Upper lobe of left lung (tissue), 6 donors: ENCODE measurements around the gene MYH9. TPM values are rescaled to one million over a fixed set of nuclear protein-coding genes. Genes with fewer than 3 reads are reported as not detected.
A peak's percentile ranks its signal among the peaks of the same experiment; 100 is the strongest.

Experiments
- ATAC-seq, 2 donors: fragments of 200-7000 bp; cut with Tn5 transposase; one replicate each; pipeline ENCODE4 v1.9.1; 2022; ENCODE audit warnings: mild to moderate bottlenecking in 2 of 2, moderate library complexity in 2 of 2; ENCODE audit not compliant: low FRiP score in 2 of 2
- DNase-seq, 2 donors: peaks; one replicate each; pipeline ENCODE4 v3.0.0-alpha.2; 2019 to 2020
- H3K27ac ChIP-seq, 4 donors: fragments of 200-600 bp; sonication (generic); one replicate each; pipeline ENCODE4 v1.5.1; 2016 to 2019
- H3K27me3 ChIP-seq, 4 donors: fragments of 200-600 bp; sonication (generic); one replicate each; pipeline ENCODE4 v1.5.1; 2017 to 2019
- H3K36me3 ChIP-seq, 4 donors: fragments of 200-600 bp; sonication (generic); one replicate each; pipeline ENCODE4 v1.5.1; 2016 to 2019
- H3K4me1 ChIP-seq, 4 donors: fragments of 200-600 bp; sonication (generic); one replicate each; pipeline ENCODE4 v1.5.1; 2018 to 2019
- H3K4me3 ChIP-seq, 4 donors: fragments of 200-600 bp; sonication (generic); one replicate each; pipeline ENCODE4 v1.5.1; 2017 to 2019; ENCODE audit warnings: mild to moderate bottlenecking in 2 of 4, moderate library complexity in 1 of 4
- H3K9me3 ChIP-seq, 4 donors: fragments of 200-600 bp; sonication (generic); one replicate each; pipeline ENCODE4 v1.5.1; 2018 to 2019
- EP300 ChIP-seq, 4 donors: sonication (generic); formaldehyde crosslinking; IDR thresholded peaks; one replicate each; pipeline ENCODE4 v1.5.1; 2017; ENCODE audit warnings: antibody characterized with exemption in 4 of 4, control low read depth in 2 of 4
- POLR2A ChIP-seq, 4 donors: fragments of 450-650 bp; IDR thresholded peaks; one replicate each; pipeline ENCODE4 v1.5.1; 2016 to 2017; ENCODE audit warnings: antibody characterized with exemption in 4 of 4, mild to moderate bottlenecking in 2 of 4
- POLR2AphosphoS5 ChIP-seq, 2 donors: sonication (generic); formaldehyde crosslinking; IDR thresholded peaks; one replicate each; pipeline ENCODE4 v1.5.1; 2017; ENCODE audit warnings: antibody characterized with exemption in 2 of 2
- WGBS, 2 donors: methylation state at CpG; one replicate each; pipeline ENCODE4 v1.1.5; 2017 to 2018; 5-methylcytosine and 5-hydroxymethylcytosine counted together
- total RNA-seq, 6 donors: library from RNA; depleted of rRNA in 4 of 6; stranded (reverse); fragments of >200 nt in 4 of 6; gene quantifications; one replicate each; pipeline versions ENCODE4 v1.1.0 to v1.2.1, GENCODE V29; 2016 to 2021
- TF ChIP-seq, protein P1 (sequence below), 6 experiments: fragments of 450-650 bp in 4 of 6; fragments of 200-600 bp in 2 of 6; sonication (generic) in 2 of 6; IDR thresholded peaks; one replicate each; pipeline ENCODE4 v1.5.1; 2016 to 2019; ENCODE audit warnings: antibody characterized with exemption in 6 of 6
- donor health status: DM: no; HTN: no; CAD: no; lungs with moderate emphysema.
- donor health status: DM: no; HTN: yes; CAD: no; lungs with severe emphysema.

MYH9 gene
- total RNA-seq, 6 donors from 2014 or later: 486 to 925 (median 599) TPM

DNA sequence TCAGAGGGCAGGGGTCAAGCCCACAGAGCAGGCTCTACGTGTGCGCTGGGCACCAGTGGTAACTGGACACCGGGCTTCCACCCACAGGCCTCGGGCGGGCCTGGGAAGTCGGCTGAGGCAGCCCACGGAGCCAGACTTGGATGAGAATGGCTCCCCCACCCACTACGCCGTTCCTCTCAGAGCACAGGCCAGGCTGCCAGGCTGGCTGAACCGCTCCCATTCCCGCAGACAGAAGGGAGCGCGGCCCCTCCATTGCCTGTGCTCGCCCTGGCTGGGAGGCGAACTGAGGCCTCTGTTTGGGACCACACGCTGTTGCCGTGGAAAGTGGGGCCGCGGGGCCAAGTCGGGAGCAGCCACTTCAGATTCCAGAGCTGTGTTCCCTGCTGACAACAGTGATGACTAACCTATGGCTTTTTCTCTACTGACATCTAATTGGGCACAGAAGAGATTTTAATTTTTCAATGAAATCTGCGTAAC lies 63.9 kb downstream of the MYH9 start:
- TF ChIP-seq EP300 (IDR thresholded peaks at IDR 0.05) (peak in 1 of 4 donors; percentile 7), POLR2AphosphoS5 (IDR thresholded peaks at IDR 0.05) (no peak)
- TF ChIP-seq, protein P1, sequence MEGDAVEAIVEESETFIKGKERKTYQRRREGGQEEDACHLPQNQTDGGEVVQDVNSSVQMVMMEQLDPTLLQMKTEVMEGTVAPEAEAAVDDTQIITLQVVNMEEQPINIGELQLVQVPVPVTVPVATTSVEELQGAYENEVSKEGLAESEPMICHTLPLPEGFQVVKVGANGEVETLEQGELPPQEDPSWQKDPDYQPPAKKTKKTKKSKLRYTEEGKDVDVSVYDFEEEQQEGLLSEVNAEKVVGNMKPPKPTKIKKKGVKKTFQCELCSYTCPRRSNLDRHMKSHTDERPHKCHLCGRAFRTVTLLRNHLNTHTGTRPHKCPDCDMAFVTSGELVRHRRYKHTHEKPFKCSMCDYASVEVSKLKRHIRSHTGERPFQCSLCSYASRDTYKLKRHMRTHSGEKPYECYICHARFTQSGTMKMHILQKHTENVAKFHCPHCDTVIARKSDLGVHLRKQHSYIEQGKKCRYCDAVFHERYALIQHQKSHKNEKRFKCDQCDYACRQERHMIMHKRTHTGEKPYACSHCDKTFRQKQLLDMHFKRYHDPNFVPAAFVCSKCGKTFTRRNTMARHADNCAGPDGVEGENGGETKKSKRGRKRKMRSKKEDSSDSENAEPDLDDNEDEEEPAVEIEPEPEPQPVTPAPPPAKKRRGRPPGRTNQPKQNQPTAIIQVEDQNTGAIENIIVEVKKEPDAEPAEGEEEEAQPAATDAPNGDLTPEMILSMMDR (IDR thresholded peaks at IDR 0.05): no peak
- H3K4me1 ChIP-seq: peaks cover 62 to 85% (median 80%) of the 10 kb centered on the region in 4 donors
- peak overlapping the region; percentile 88 to 93 (median 90) for H3K27ac ChIP-seq
- peak in 1 of 2 donors; percentile 86 for DNase-seq
- no peak overlapping the region for H3K4me3 ChIP-seq
- H3K9me3 ChIP-seq: no peaks in the 10 kb centered on the region
- H3K27me3 ChIP-seq: no peaks in the 10 kb centered on the region
- H3K36me3 ChIP-seq: peaks cover 54 to 94% (median 77%) of the 10 kb centered on the region in 4 donors
- peak; percentile 11 to 87 for ATAC-seq
- WGBS, 2 donors: 56 to 72% methylated on average over 5 to 21 of the region's 21 CpGs

DNA sequence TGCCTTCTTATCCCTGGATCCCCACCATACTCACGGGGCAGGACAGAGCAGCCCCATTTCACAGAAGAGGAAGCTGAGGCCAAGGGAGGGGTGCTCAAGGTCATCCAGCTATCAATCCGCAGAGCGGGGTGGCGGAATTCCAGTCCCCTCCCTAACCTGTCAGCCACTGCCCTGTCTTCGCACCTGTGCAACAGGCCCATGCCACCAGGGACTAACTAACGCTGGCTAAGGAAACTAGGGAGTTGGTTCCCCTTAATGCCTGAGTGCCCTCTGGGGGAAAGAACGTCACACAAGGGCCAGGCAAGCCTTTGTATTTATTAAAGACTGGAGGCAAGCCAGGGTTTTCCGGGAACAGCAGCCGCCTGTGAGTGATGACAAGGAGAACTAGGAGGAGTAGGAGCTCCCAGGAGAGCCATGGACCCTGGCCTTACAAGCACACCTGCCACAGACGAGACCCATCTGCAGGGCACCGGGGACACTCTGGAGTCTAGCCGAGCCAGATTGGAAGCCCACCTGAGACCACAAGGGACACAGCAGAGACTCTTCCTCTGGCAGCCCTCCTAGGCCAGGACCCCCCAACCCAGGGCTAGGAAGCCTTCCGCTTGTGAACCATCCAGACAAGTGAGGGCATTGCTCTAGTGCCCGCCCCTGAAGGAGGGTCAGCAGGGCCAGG lies 64.4 kb downstream of the MYH9 start:
- TF ChIP-seq POLR2A (IDR thresholded peaks at IDR 0.05) (no peak), EP300 (IDR thresholded peaks at IDR 0.05) (peak; percentile 58 to 93 (median 79)), POLR2AphosphoS5 (IDR thresholded peaks at IDR 0.05) (peak; percentile 82 to 85)
- TF ChIP-seq, protein P1 (IDR thresholded peaks at IDR 0.05): peak in 3 of 6 experiments; percentile 12 to 50 (median 19)
- 40 to 47% methylated on average over 5 to 14 of the region's 14 CpGs for WGBS, 2 donors
- Histone ChIP-seq H3K27ac (peak overlapping the region; percentile 88 to 93 (median 90)), H3K27me3 (no peaks in the 10 kb centered on the region), H3K4me1 (peaks cover 56 to 79% (median 74%) of the 10 kb centered on the region in 4 donors), H3K9me3 (no peaks in the 10 kb centered on the region), H3K36me3 (peaks cover 55 to 94% (median 83%) of the 10 kb centered on the region in 4 donors), H3K4me3 (no peak overlapping the region)
- ATAC-seq: peak; percentile 35 to 59
- DNase-seq: peak in 1 of 2 donors; percentile 89

DNA sequence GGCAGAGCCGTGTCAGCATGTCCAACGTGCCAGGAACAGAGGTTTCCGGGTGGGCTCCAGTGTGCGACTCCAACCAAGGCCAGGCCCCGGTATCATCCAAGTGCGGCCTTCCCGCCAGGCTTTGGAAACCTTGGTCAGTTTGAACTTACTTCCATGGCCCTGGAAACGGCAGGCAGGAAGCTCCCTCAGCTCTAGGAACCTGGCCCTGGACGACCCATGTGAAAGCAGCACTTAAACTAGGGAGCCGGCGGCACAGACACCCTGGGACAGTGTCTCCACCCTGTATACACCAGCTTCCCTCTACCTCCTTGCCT lies 65.2 kb downstream of the MYH9 start:
- 83 to 84% methylated on average over 11 of the region's 11 CpGs for WGBS, 2 donors
- H3K36me3 ChIP-seq: peaks cover 61 to 96% (median 89%) of the 10 kb centered on the region in 4 donors
- H3K4me3 ChIP-seq: no peak overlapping the region
- TF ChIP-seq POLR2A (IDR thresholded peaks at IDR 0.05) (no peak), POLR2AphosphoS5 (IDR thresholded peaks at IDR 0.05) (no peak), EP300 (IDR thresholded peaks at IDR 0.05) (no peak)
- TF ChIP-seq, protein P1 (IDR thresholded peaks at IDR 0.05): no peak
- H3K4me1 ChIP-seq: peaks cover 48 to 72% (median 67%) of the 10 kb centered on the region in 4 donors
- H3K27ac ChIP-seq: peak overlapping the region; percentile 88 to 93 (median 90)
- H3K27me3 ChIP-seq: no peaks in the 10 kb centered on the region
- DNase-seq: no peak
- ATAC-seq: no peak
- H3K9me3 ChIP-seq: no peaks in the 10 kb centered on the region

DNA sequence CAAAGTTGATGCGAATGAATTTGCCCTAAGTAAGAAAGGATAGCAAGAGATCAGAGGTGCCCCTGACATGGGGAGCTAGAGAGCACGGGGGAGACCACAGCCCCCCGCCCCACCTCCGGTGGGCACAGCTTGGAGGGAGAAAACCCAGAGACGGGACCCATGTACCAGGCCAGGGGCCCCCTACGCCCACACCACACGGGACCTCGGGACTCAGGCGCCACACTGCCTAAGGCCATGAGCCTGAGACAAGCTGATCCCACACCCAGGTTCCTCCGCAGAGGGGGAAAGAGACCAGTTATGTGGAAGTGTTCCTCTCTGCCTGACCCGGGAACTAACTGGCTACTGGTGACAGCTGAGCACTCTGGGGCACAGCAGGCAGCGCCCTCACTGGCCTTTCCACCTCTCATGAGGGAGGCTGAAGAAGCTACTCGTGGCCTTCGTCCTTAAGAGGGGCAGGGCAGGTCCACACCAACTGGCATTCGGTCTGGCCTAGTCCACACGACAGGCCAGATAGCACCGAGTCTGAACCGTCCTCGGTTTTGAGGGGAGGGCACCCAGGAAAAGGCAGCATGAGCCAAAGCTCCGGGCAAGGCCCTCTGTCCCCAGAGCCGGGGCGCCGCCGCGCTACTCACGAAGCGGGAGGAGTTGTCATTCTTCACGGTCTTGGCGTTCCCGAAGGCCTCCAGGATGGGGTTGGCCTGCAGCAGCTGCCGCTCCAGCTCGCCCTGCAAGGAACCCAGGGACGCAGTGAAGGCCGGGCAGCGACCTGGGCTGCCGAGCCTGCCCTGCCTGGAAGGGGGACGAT lies 65.8 kb downstream of the MYH9 start:
- no peaks in the 10 kb centered on the region for H3K9me3 ChIP-seq
- WGBS, 2 donors: 91% methylated on average over 9 to 37 of the region's 37 CpGs
- DNase-seq (peak in 1 of 2 donors; percentile 86), ATAC-seq (no peak)
- peak overlapping the region; percentile 88 to 93 (median 90) for H3K27ac ChIP-seq
- H3K36me3 ChIP-seq: peaks cover 65 to 97% (median 87%) of the 10 kb centered on the region in 4 donors
- no peak overlapping the region for H3K4me3 ChIP-seq
- peaks cover 45 to 66% (median 61%) of the 10 kb centered on the region in 4 donors for H3K4me1 ChIP-seq
- TF ChIP-seq POLR2AphosphoS5 (IDR thresholded peaks at IDR 0.05) (peak; percentile 11 to 17), EP300 (IDR thresholded peaks at IDR 0.05) (no peak)
- H3K27me3 ChIP-seq: no peaks in the 10 kb centered on the region

DNA sequence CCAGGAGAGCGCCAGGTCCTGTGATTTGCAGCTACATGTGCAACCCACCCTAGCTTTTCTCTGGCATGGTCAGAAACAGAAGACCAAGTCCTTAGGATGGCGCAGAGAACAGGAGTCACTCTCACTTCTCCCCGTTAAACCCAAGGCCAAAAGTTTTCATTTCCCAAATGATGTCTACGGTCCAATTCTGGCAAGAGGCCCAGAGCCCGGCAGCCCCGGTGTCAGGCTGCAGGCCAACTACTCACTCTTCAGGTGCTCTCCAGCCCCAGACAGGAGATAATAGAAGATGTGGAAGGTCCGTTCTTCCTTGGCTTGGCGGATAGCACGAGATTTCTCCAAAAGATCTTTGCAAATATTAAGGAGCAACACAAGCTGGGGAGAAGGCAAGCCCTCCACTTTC lies 67.2 kb downstream of the MYH9 start:
- Histone ChIP-seq H3K36me3 (peaks cover 58 to 95% (median 84%) of the 10 kb centered on the region in 4 donors), H3K27me3 (no peaks in the 10 kb centered on the region), H3K4me1 (peaks cover 30 to 52% (median 47%) of the 10 kb centered on the region in 4 donors), H3K4me3 (no peak overlapping the region), H3K9me3 (no peaks in the 10 kb centered on the region), H3K27ac (peak overlapping the region; percentile 25 to 93 (median 90))
- ATAC-seq (no peak), DNase-seq (no peak)
- 60 to 66% methylated on average over 9 of the region's 9 CpGs for WGBS, 2 donors
- TF ChIP-seq POLR2A (IDR thresholded peaks at IDR 0.05) (no peak), EP300 (IDR thresholded peaks at IDR 0.05) (no peak), POLR2AphosphoS5 (IDR thresholded peaks at IDR 0.05) (no peak)
- TF ChIP-seq, protein P1 (IDR thresholded peaks at IDR 0.05): no peak
